ENCODE data around the gene PLSCR5. TPM values are rescaled to one million over a fixed set of nuclear protein-coding genes. Genes with fewer than 3 reads are reported as not detected.
A peak's percentile ranks its signal among the peaks of the same experiment; 100 is the strongest.

The PLSCR5 gene
- polyA plus RNA-seq, 1 experiment = not detected

GRCh38 chr3:146590521-146590920 is 14.6 kb downstream of the PLSCR5 start:
- Histone ChIP-seq H3K9me3 (ENCODE audit: control insufficient read depth, insufficient read depth, low read length) (no peaks in the 10 kb centered on the region), H3K27ac (ENCODE audit: low read depth, low read length) (no peak overlapping the region), H3K27me3 (ENCODE audit: control insufficient read depth, insufficient read depth, low read length) (no peaks in the 10 kb centered on the region), H3K4me3 (ENCODE audit: low read depth, low read length) (no peak overlapping the region)
- DNase-seq (ENCODE audit: low read depth, low spot score) = no peak
- CTCF ChIA-PET = interaction anchor here (0.6 to 4.3 kb wide), 21 partner anchors 9 to 1307 kb away, joined by 3 to 29 read pairs (median 5); no protein-coding TSS in a partner anchor
- no peak for TF ChIP-seq CTCF (IDR thresholded peaks at IDR 0.05; ENCODE audit: low read depth, low read length)
- POLR2A ChIA-PET = no interaction called here

- peak; percentile 15 for DNase-seq (ENCODE audit: low read depth, low spot score)
These were observed 15.1 kb downstream of the PLSCR5 start for GRCh38 chr3:146589899-146590508.

GRCh38 chr3:146585156-146585555 is 20.0 kb downstream of the PLSCR5 start:
- Histone ChIP-seq H3K27ac (ENCODE audit: low read depth, low read length) (no peak overlapping the region), H3K27me3 (ENCODE audit: control insufficient read depth, insufficient read depth, low read length) (no peaks in the 10 kb centered on the region), H3K9me3 (ENCODE audit: control insufficient read depth, insufficient read depth, low read length) (peaks cover 7% of the 10 kb centered on the region; the same call in 1 of the 2 replicates), H3K4me3 (ENCODE audit: low read depth, low read length) (no peak overlapping the region)
- no peak for TF ChIP-seq CTCF (IDR thresholded peaks at IDR 0.05; ENCODE audit: low read depth, low read length)
- ChIA-PET POLR2A (no interaction called here), CTCF (interaction anchor here (1.6 to 2.8 kb wide), 2 partner anchors 56 to 395 kb away, joined by 6 to 13 read pairs; no protein-coding TSS in a partner anchor)
- no peak for DNase-seq (ENCODE audit: low read depth, low spot score)

More at GRCh38 chr3:146589899-146590508, 15.1 kb downstream of the PLSCR5 start:
- ChIA-PET POLR2A (no interaction called here), CTCF (interaction anchor here (0.6 to 4.3 kb wide), 27 partner anchors 9 to 538 kb away, joined by 3 to 29 read pairs (median 4); no protein-coding TSS in a partner anchor)
- no peaks in the 10 kb centered on the region for H3K27me3 ChIP-seq (ENCODE audit: control insufficient read depth, insufficient read depth, low read length)
- no peak overlapping the region for H3K4me3 ChIP-seq (ENCODE audit: low read depth, low read length)
- H3K27ac ChIP-seq (ENCODE audit: low read depth, low read length) = no peak overlapping the region
- TF ChIP-seq CTCF (IDR thresholded peaks at IDR 0.05; ENCODE audit: low read depth, low read length) = peak; percentile 61
- H3K9me3 ChIP-seq (ENCODE audit: control insufficient read depth, insufficient read depth, low read length) = no peaks in the 10 kb centered on the region

GRCh38 chr3:146581951-146582467 is 23.1 kb downstream of the PLSCR5 start:
- Histone ChIP-seq H3K27me3 (ENCODE audit: control insufficient read depth, insufficient read depth, low read length) (no peaks in the 10 kb centered on the region), H3K27ac (ENCODE audit: low read depth, low read length) (no peak overlapping the region), H3K4me3 (ENCODE audit: low read depth, low read length) (no peak overlapping the region), H3K9me3 (ENCODE audit: control insufficient read depth, insufficient read depth, low read length) (peaks cover 7% of the 10 kb centered on the region; the same call in 1 of the 2 replicates)
- ChIA-PET POLR2A (no interaction called here), CTCF (interaction anchor here (0.6 to 3.9 kb wide), 7 partner anchors 7 to 393 kb away, joined by 3 to 26 read pairs (median 5); no protein-coding TSS in a partner anchor)
- TF ChIP-seq CTCF (IDR thresholded peaks at IDR 0.05; ENCODE audit: low read depth, low read length) = no peak
- no peak for DNase-seq (ENCODE audit: low read depth, low spot score)

GRCh38 chr3:146581080-146581601 is 24.0 kb downstream of the PLSCR5 start:
- ChIA-PET CTCF (interaction anchor here (0.8 to 3.9 kb wide), 10 partner anchors 8 to 392 kb away, joined by 3 to 26 read pairs (median 4); no protein-coding TSS in a partner anchor), POLR2A (no interaction called here)
- no peak overlapping the region for H3K4me3 ChIP-seq (ENCODE audit: low read depth, low read length)
- DNase-seq (ENCODE audit: low read depth, low spot score) = no peak
- no peak overlapping the region for H3K27ac ChIP-seq (ENCODE audit: low read depth, low read length)
- TF ChIP-seq CTCF (IDR thresholded peaks at IDR 0.05; ENCODE audit: low read depth, low read length) = no peak
- H3K27me3 ChIP-seq (ENCODE audit: control insufficient read depth, insufficient read depth, low read length) = no peaks in the 10 kb centered on the region
- H3K9me3 ChIP-seq (ENCODE audit: control insufficient read depth, insufficient read depth, low read length) = peaks cover 7% of the 10 kb centered on the region; the same call in 1 of the 2 replicates

All from AG04450 (cell line).